ENCODE data around the gene SLC12A9. TPM values are rescaled to one million over a fixed set of nuclear protein-coding genes. Genes with fewer than 3 reads are reported as not detected.

Gene SLC12A9
- total and polyA plus RNA-seq, 2 experiments from 2014 or later, result 17.1 to 21.3 TPM

- H3K79me2 ChIP-seq, result peaks cover under 1% of the 10 kb centered on the region
- H3K9me2 ChIP-seq (replicated peaks; ENCODE audit: insufficient read depth), result no peaks in the 10 kb centered on the region
- H4K20me1 ChIP-seq (ENCODE audit: insufficient read depth, poor library complexity, severe bottlenecking), result no peaks in the 10 kb centered on the region
- 45% methylated on average over 31 of the region's 40 CpGs for WGBS (ENCODE audit: low lambda C conversion rate, missing lambda C conversion rate)
- no peak overlapping the region for H2AFZ ChIP-seq
- TF ChIP-seq EZH2 (IDR thresholded peaks at IDR 0.05; ENCODE audit: borderline replicate concordance) (no peak), CTCF (IDR thresholded peaks at IDR 0.05; ENCODE audit: poor library complexity) (no peak)
- no peak for DNase-seq (ENCODE audit: low spot score)
- peak overlapping the region; percentile 100 for H3K4me2 ChIP-seq
- no peak overlapping the region for H3K4me3 ChIP-seq
- H3K36me3 ChIP-seq (replicated peaks; ENCODE audit: insufficient read depth, low read depth), result no peaks in the 10 kb centered on the region
- H3K9me3 ChIP-seq (ENCODE audit: low read depth), result no peaks in the 10 kb centered on the region
- peaks cover 29% of the 10 kb centered on the region for H3K4me1 ChIP-seq (ENCODE audit: insufficient read depth)
- no peak overlapping the region for H3K27ac ChIP-seq
- peaks cover 14% of the 10 kb centered on the region for H3K27me3 ChIP-seq
These were observed 41.6 kb downstream of the SLC12A9 start for GRCh38 chr7:100893910-100894721.

GRCh38 chr7:100894860-100895700 is 42.6 kb downstream of the SLC12A9 start:
- Histone ChIP-seq H3K79me2 (no peaks in the 10 kb centered on the region), H3K9me2 (replicated peaks; ENCODE audit: insufficient read depth) (no peaks in the 10 kb centered on the region), H3K9me3 (ENCODE audit: low read depth) (no peaks in the 10 kb centered on the region), H2AFZ (peak overlapping the region; percentile 66), H3K27ac (no peak overlapping the region), H3K4me2 (peak overlapping the region; percentile 100), H3K36me3 (replicated peaks; ENCODE audit: insufficient read depth, low read depth) (no peaks in the 10 kb centered on the region), H3K27me3 (peaks cover 14% of the 10 kb centered on the region), H3K4me1 (ENCODE audit: insufficient read depth) (peaks cover 28% of the 10 kb centered on the region), H3K4me3 (peak overlapping the region; percentile 78), H4K20me1 (ENCODE audit: insufficient read depth, poor library complexity, severe bottlenecking) (no peaks in the 10 kb centered on the region)
- 2% methylated on average over 34 of the region's 83 CpGs for WGBS (ENCODE audit: low lambda C conversion rate, missing lambda C conversion rate)
- DNase-seq (ENCODE audit: low spot score), result peak; percentile 81
- TF ChIP-seq EZH2phosphoT487 (IDR thresholded peaks at IDR 0.05; ENCODE audit: low read depth, severe bottlenecking, unreplicated experiment) (no peak), CTCF (IDR thresholded peaks at IDR 0.05; ENCODE audit: poor library complexity) (peak; percentile 96)

GRCh38 chr7:100895701-100895955 is 43.1 kb downstream of the SLC12A9 start, which contains the start of gene ACHE:
Gene ACHE, minus strand, starts transcription at chr7:100895888. Its CDS starts 1,656 bp downstream, at chr7:100894232.
- TF ChIP-seq EZH2 (IDR thresholded peaks at IDR 0.05; ENCODE audit: borderline replicate concordance), result no peak
- no peak for TF ChIP-seq EZH2phosphoT487 (IDR thresholded peaks at IDR 0.05; ENCODE audit: low read depth, severe bottlenecking, unreplicated experiment)
- TF ChIP-seq CTCF (IDR thresholded peaks at IDR 0.05; ENCODE audit: poor library complexity), result no peak

More at GRCh38 chr7:100895701-100895955, 43.1 kb downstream of the SLC12A9 start, which contains the start of gene ACHE:
- Histone ChIP-seq H3K4me3 (peak within 1 kb of the TSS; percentile 78), H3K9me2 (replicated peaks; ENCODE audit: insufficient read depth) (no peaks in the 10 kb centered on the region), H3K4me2 (peak within 1 kb of the TSS; percentile 100), H3K36me3 (replicated peaks; ENCODE audit: insufficient read depth, low read depth) (no peaks in the 10 kb centered on the region), H3K4me1 (ENCODE audit: insufficient read depth) (peaks cover 23% of the 10 kb centered on the region), H3K27ac (peak within 1 kb of the TSS; percentile 62), H3K79me2 (no peaks in the 10 kb centered on the region), H2AFZ (peak within 1 kb of the TSS; percentile 66), H3K27me3 (peaks cover 14% of the 10 kb centered on the region), H3K9me3 (ENCODE audit: low read depth) (no peaks in the 10 kb centered on the region), H4K20me1 (ENCODE audit: insufficient read depth, poor library complexity, severe bottlenecking) (no peaks in the 10 kb centered on the region)
- WGBS (ENCODE audit: low lambda C conversion rate, missing lambda C conversion rate), result no CpG with 5 or more reads among the region's 32 CpGs
- DNase-seq (ENCODE audit: low spot score), result no peak
